Measurements from ENCODE around the gene GRAMD1B.

GRAMD1B gene

GRCh38 chr11:123594921-123595320, 164.9 kb downstream of the GRAMD1B start:
- DNase-seq, result no peak

- DNase-seq, result no peak
Measured at GRCh38 chr11:123597859-123598258, 167.8 kb downstream of the GRAMD1B start.

DNA sequence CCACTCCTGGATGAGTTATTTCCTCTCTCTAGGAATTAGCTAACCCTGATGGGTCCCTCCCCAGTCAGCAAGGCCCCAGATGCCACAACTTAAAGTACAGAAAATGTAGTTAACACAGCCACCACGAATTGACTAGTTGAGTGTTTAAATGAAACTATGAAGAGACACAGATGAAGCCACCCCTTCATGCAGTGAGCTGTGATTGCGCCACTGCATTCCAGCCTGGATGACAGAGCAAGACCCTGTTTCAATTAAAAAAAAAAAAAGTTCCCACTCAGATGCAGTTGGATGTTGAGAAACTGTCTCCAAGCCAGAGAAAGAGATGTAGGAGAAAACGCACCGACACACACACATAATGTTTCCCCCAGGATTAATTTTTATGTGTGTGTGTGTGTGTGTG, 171.1 kb downstream of the GRAMD1B start:
- no peak for DNase-seq

DNA sequence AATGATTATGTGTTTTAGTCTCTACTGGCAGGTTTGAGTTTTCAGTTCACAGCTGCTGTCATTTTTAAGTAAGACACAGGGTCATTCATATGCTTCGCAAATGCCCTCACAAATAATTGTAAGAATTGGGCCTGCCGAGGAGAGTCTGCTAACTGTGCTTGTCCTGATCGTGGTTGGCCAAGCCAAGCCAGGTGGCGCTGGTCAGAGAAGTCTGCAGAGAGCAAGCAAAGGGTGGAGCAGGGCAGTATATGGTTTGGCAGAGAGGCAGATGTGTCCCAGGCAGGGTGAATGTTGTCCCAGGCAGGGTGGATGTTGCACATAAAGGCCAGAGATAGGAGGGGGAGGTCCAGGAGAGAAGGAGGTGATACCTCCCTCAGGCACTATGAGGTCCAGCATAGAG, 171.7 kb downstream of the GRAMD1B start:
- DNase-seq, result no peak

DNA sequence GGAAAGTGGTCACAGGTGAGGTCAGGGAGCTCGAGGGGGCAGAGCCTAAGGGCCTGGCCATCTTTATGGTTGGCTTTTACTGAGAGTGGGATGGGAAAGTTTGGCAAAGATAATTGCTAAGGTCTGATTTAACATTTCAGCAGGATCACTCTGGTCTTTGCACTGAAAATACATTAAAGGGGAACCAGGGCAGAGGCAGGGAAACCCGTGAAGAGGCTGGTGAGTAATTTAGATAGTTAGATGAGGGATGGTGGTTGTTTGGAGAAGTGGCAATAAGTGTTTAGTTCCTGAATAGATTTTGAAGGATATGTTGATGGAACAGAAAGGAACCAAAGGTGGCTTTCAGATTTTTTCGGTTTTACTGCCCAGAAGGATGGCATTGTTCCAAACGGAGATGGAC, 173.6 kb downstream of the GRAMD1B start:
- no peak for DNase-seq

GRCh38 chr11:123607781-123608180, 177.7 kb downstream of the GRAMD1B start:
- no peak for DNase-seq

DNA sequence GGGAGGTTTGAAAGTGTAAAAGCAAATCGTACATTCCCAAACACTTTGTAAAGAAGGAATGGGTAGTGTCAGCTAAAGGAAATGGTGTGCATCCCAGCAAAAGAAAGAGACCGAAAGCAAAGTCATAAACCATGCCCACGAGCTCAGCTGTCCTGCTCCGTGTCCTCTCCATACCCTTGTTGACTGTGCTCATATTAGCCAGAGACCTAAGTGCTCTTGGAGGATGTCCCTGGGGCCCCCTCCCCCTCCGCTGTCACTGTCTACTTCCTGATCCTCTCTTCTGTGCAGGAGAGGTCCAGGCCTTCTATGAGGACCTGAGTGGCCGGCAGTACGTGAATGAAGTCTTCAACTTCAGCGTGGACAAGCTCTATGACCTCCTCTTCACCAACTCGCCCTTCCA, 178.3 kb downstream of the GRAMD1B start:
- DNase-seq, result no peak

GRCh38 chr11:123608945-123609344, 178.9 kb downstream of the GRAMD1B start:
- DNase-seq, result no peak

DNA sequence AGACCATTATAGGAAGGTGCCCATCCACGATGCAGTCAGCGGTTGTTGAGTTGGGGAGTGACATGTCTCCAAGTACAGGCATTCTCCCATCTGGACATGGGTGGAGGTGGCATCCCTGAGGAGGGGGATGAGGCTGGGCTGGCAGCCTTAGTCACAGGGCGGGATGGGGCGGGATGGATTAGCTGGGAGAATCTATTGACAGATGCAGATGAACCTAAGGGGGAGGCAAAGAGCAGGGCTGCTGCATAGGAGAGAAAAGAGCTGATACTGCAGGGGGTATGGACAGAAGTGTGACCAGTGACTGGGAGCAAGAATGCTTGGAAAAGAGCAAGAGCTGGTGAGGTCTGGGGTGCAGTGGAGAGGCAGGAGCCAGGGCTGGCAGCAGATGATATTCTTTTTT, 181.6 kb downstream of the GRAMD1B start:
- no peak for DNase-seq

GRCh38 chr11:123616505-123617198, 186.6 kb downstream of the GRAMD1B start:
- DNase-seq, result no peak

- no peak for DNase-seq
Measured at GRCh38 chr11:123622576-123622975, 192.5 kb downstream of the GRAMD1B start.

DNA sequence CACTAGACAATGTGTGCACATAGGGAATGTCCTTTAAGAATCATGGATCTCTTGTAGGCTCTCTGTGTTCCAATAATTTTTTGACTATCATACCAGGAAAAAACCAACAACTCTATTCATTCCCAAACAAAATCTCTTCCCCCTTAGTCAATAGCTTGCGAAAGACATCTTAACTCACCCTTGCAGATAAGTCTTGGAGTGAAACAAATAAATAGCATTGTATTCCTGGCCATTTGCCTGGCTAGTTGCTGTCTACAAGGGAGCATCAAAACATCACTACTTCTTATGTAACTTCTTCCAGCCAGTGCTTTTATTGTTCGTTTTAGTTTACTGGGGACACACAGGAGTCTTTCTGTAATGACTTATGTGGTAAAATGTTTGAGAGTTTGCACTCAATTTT, 194.9 kb downstream of the GRAMD1B start:
- no peak for DNase-seq

- DNase-seq, result no peak
Measured at GRCh38 chr11:123628936-123629683, 199.0 kb downstream of the GRAMD1B start.

- no peak for DNase-seq
Measured at GRCh38 chr11:123630126-123630608, 200.1 kb downstream of the GRAMD1B start.

DNA sequence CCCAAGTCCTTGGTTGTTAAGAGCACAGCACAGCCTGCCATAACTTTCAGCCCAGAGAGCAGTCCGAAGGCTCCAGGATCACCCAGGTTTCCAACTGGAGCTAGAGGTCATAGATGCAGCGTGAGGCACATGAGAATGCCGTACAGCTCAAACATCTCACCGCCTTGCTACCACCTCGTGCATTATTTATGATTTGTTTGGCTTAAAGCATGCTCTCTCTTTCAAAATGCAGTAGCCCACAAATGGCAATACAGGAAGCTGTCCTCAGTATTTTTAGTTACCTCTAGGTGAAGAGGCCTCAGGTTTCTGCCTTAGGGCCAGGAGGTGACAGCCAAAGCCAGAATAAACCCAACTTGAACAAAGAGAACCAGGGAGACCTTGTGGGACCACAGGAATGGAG, 210.0 kb downstream of the GRAMD1B start:
- no peak for DNase-seq

- no peak for DNase-seq
Measured at GRCh38 chr11:123640677-123641494, 210.8 kb downstream of the GRAMD1B start.

DNA sequence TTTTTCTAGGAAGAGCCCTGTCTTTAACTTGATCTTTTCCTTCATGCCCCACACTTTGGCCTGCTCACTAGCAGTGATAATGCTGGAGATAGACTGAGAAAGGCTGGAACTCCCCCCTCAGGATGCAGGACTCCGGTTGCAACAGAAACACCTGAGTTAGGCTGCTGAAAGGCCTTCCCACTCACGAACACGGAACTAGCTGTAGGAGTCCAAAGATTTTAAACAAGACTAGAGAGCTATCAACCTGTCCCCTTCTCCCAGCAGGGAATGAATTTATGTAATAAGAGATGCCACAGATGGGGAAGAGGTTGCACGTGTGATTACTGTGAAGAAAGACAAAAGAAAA, 211.4 kb downstream of the GRAMD1B start:
- DNase-seq, result no peak

DNA sequence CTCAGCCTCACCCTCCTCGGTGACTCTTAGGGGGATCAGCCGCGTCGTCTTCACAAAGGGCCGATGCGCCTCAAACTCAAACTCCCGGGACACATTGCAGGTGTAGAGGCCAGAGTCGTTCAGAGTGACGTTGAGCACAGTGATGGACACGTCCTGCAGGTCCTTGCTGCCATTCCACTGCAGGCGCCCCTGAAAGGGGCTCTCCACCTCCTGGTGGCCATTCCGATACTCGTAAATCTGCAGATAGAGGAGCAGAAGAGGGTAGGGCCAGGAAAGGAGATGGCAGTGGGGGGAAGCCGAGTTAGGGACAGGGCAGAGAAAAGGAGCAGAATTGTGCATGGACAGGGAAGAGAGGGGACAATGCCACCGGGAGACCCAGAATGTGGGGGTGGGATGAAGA, 212.4 kb downstream of the GRAMD1B start:
- no peak for DNase-seq

DNA sequence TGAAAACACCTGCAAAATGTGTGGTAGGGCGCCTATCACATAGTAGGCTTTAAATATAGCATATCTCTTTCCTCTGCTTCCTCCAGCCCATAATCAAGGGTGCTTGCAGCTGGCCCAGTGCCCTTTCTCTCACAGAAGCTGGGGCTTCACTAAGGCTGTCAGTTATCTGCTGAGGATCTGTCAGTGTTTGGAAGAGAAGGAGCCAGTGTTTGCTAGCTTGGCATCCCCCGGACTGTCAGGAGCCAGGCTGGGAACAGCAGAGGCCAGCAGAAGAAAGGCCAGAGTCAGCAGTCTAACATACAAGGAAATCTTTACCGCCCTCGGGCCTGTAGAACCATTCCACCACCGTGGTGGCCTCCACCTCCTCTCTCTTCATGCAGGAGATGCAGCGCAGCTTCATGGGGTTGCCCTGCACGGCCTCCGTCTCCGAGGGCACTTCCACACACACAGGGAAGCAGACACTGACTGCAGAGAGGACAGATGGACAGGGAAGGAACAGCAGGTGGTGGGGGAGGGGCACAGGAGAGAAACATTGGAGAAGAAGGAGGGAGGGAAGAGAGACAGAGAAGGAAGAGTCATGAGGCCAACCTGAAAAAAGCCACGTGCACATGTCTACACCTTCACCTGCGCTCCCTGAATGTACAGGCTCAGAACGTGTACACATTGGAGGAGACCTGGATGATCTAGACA, 215.4 kb downstream of the GRAMD1B start:
- DNase-seq, result no peak

GRCh38 chr11:123650901-123651300, 220.8 kb downstream of the GRAMD1B start:
- DNase-seq, result no peak

- no peak for DNase-seq
Measured at GRCh38 chr11:123652599-123652998, 222.5 kb downstream of the GRAMD1B start.

DNA sequence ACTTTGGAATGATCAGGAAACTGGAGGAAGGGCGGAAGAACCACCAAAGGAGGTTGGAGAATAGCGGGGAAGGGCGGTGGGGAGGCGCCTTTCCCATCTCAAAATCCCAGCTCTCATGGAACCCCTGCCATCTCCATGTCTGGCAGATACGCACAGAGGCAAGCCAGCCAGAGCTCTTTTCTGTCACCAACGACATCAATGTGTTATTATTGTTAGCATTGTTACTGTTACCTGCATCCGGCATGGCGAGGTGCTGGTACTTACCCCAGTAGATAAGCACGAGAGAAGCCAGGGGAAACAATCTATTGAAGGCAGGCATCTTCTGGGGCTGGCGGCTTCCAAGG, 223.4 kb downstream of the GRAMD1B start:
- DNase-seq, result no peak

All from GDM1 (cell line).